HG03439 (cell line): ENCODE data around the gene ZNF789.

Source experiments
- ATAC-seq: cut with Tn5 transposase; IDR thresholded peaks from one replicate; pipeline ENCODE4 v1.9.1; 2021; ENCODE audit warnings: mild to moderate bottlenecking, moderate library complexity; ENCODE audit not compliant: unreplicated experiment

The ZNF789 gene

GRCh38 chr7:99457650-99458493, 14.8 kb upstream of the ZNF789 start:
- no peak for ATAC-seq

- no peak for ATAC-seq
These were observed 13.6 kb upstream of the ZNF789 start for GRCh38 chr7:99459087-99459486.

- no peak for ATAC-seq
These were observed 12.0 kb upstream of the ZNF789 start for GRCh38 chr7:99460651-99461050.

GRCh38 chr7:99461221-99461620, 11.5 kb upstream of the ZNF789 start:
- ATAC-seq = no peak

GRCh38 chr7:99465421-99465768, 7.3 kb upstream of the ZNF789 start:
- no peak for ATAC-seq

GRCh38 chr7:99468336-99468918, 4.3 kb upstream of the ZNF789 start:
- no peak for ATAC-seq

GRCh38 chr7:99469381-99470065, 3.2 kb upstream of the ZNF789 start:
- ATAC-seq = no peak

- no peak for ATAC-seq
These were observed 566 bp downstream of the ZNF789 start for GRCh38 chr7:99473315-99473596.

- no peak for ATAC-seq
These were observed 3.4 kb downstream of the ZNF789 start for GRCh38 chr7:99476107-99476506.

GRCh38 chr7:99478464-99479440, 6.1 kb downstream of the ZNF789 start:
- no peak for ATAC-seq

- ATAC-seq = no peak
These were observed 12.4 kb downstream of the ZNF789 start for GRCh38 chr7:99485094-99485493.

- ATAC-seq = no peak
These were observed 16.5 kb downstream of the ZNF789 start for GRCh38 chr7:99489235-99489634.

GRCh38 chr7:99490878-99491277, 18.2 kb downstream of the ZNF789 start:
- no peak for ATAC-seq

GRCh38 chr7:99493823-99494222, 21.1 kb downstream of the ZNF789 start:
- no peak for ATAC-seq

GRCh38 chr7:99497766-99498545, 25.3 kb downstream of the ZNF789 start:
- no peak for ATAC-seq

- ATAC-seq = no peak
These were observed 25.9 kb downstream of the ZNF789 start for GRCh38 chr7:99498546-99498944.

GRCh38 chr7:99499371-99499720, 26.7 kb downstream of the ZNF789 start:
- ATAC-seq = peak; percentile 17

GRCh38 chr7:99499721-99500636, 27.3 kb downstream of the ZNF789 start, which contains the start of gene ZNF394:
Gene ZNF394 (minus strand): TSS chr7:99500281. CDS start chr7:99500093, 188 bp downstream.
- ATAC-seq = peak; percentile 44

GRCh38 chr7:99500637-99501009, 27.9 kb downstream of the ZNF789 start:
- ATAC-seq = no peak
